NT2/D1 (cell line): ENCODE measurements around the gene FAM156A.
"Not testable (repeated sequence)": the region's sequence is repeated elsewhere in the genome, so short reads cannot be mapped to it uniquely, and the experiment has no call there.

Experiments used
- DNase-seq: peaks from one replicate; pipeline ENCODE4 v3.0.0-alpha.2; 2011; ENCODE audit warnings: low read depth, low spot score
- H3K27me3 ChIP-seq: 2 replicates; pipeline ENCODE4 v1.6.0; 2011; ENCODE audit warnings: mild to moderate bottlenecking; ENCODE audit not compliant: insufficient read length, insufficient read depth
- H3K36me3 ChIP-seq: 2 replicates; pipeline ENCODE4 v1.6.1; 2011; ENCODE audit warnings: mild to moderate bottlenecking, low read length, mixed read lengths; ENCODE audit not compliant: insufficient read depth, insufficient read length
- H3K4me1 ChIP-seq: 2 replicates; pipeline ENCODE4 v1.5.1; 2011; ENCODE audit not compliant: insufficient read depth, insufficient read length
- H3K4me3 ChIP-seq: 2 replicates; pipeline ENCODE4 v1.5.1; 2011; ENCODE audit warnings: low read depth; ENCODE audit not compliant: insufficient read length
- H3K9ac ChIP-seq: 2 replicates; pipeline ENCODE4 v1.6.0; 2011; ENCODE audit warnings: low read depth; ENCODE audit not compliant: insufficient read length
- H3K9me3 ChIP-seq: 2 replicates; pipeline ENCODE4 v1.5.1; 2011; ENCODE audit warnings: mild to moderate bottlenecking, low read length; ENCODE audit not compliant: insufficient read depth
- SUZ12 ChIP-seq: IDR thresholded peaks from 2 replicates; pipeline ENCODE4 v1.6.1; 2011; ENCODE audit not compliant: insufficient read length, insufficient read depth; ENCODE audit errors: extremely low read depth
- YY1 ChIP-seq: IDR thresholded peaks from 2 replicates; pipeline ENCODE4 v1.6.1; 2011; ENCODE audit not compliant: insufficient read length, insufficient read depth
- ZNF274 ChIP-seq: IDR thresholded peaks from 2 replicates; pipeline ENCODE4 v1.6.1; 2011; ENCODE audit warnings: mild to moderate bottlenecking, low read depth, low read length

FAM156A gene

GRCh38 chrX:52945838-52946494 is 12.4 kb downstream of the FAM156A start:
- not testable (repeated sequence) for H3K9ac ChIP-seq, H3K4me3 ChIP-seq, H3K9me3 ChIP-seq, H3K27me3 ChIP-seq, H3K4me1 ChIP-seq, DNase-seq, H3K36me3 ChIP-seq

- not testable (repeated sequence) for H3K36me3 ChIP-seq, H3K4me1 ChIP-seq, H3K27me3 ChIP-seq, H3K4me3 ChIP-seq, H3K9ac ChIP-seq, H3K9me3 ChIP-seq, DNase-seq
Measured at GRCh38 chrX:52941728-52942127, 16.6 kb downstream of the FAM156A start.

- not testable (repeated sequence) for H3K27me3 ChIP-seq, H3K36me3 ChIP-seq, H3K9ac ChIP-seq, DNase-seq, H3K4me3 ChIP-seq, H3K9me3 ChIP-seq, H3K4me1 ChIP-seq
Measured at GRCh38 chrX:52940704-52941103, 17.6 kb downstream of the FAM156A start.

- Histone ChIP-seq H3K9ac (peak overlapping the region; percentile 92), H3K4me3 (peak overlapping the region; percentile 80)
- H3K4me1 ChIP-seq, DNase-seq, H3K36me3 ChIP-seq, H3K27me3 ChIP-seq, H3K9me3 ChIP-seq: not testable (repeated sequence)
Measured at GRCh38 chrX:52935470-52935784, 22.9 kb downstream of the FAM156A start.

- no peaks in the 10 kb centered on the region for H3K36me3 ChIP-seq
- no peaks in the 10 kb centered on the region for H3K9me3 ChIP-seq
- H3K4me1 ChIP-seq: no peaks in the 10 kb centered on the region
- no peaks in the 10 kb centered on the region for H3K27me3 ChIP-seq
- peak overlapping the region; percentile 92 for H3K9ac ChIP-seq
- DNase-seq: peak; percentile 87
- TF ChIP-seq YY1 (no peak), ZNF274 (no peak), SUZ12 (no peak)
- peak overlapping the region; percentile 80 for H3K4me3 ChIP-seq
Measured at GRCh38 chrX:52934704-52935469, 23.4 kb downstream of the FAM156A start.

- H3K27me3 ChIP-seq: no peaks in the 10 kb centered on the region
- TF ChIP-seq SUZ12: no peak
- TF ChIP-seq YY1: no peak
- no peak for TF ChIP-seq ZNF274
- H3K9me3 ChIP-seq: no peaks in the 10 kb centered on the region
- H3K9ac ChIP-seq: peak overlapping the region; percentile 68
- peak overlapping the region; percentile 38 for H3K4me3 ChIP-seq
- H3K36me3 ChIP-seq: no peaks in the 10 kb centered on the region
- DNase-seq: no peak
- no peaks in the 10 kb centered on the region for H3K4me1 ChIP-seq
Measured at GRCh38 chrX:52933976-52934703, 24.2 kb downstream of the FAM156A start.

GRCh38 chrX:52933213-52933612 is 25.1 kb downstream of the FAM156A start:
- H3K9me3 ChIP-seq: no peaks in the 10 kb centered on the region
- no peak for DNase-seq
- TF ChIP-seq YY1: no peak
- no peak for TF ChIP-seq SUZ12
- TF ChIP-seq ZNF274: no peak
- H3K4me1 ChIP-seq: no peaks in the 10 kb centered on the region
- no peaks in the 10 kb centered on the region for H3K36me3 ChIP-seq
- H3K4me3 ChIP-seq: no peak overlapping the region
- no peak overlapping the region for H3K9ac ChIP-seq
- H3K27me3 ChIP-seq: no peaks in the 10 kb centered on the region

GRCh38 chrX:52930214-52930613 is 28.1 kb downstream of the FAM156A start:
- not testable (repeated sequence) for H3K4me1 ChIP-seq, H3K9ac ChIP-seq, H3K4me3 ChIP-seq, DNase-seq, H3K27me3 ChIP-seq, H3K36me3 ChIP-seq, H3K9me3 ChIP-seq
